Progenitor cell of endocrine pancreas (in vitro differentiated cells): ENCODE data around the gene L3MBTL4. TPM values are rescaled to one million over a fixed set of nuclear protein-coding genes. Genes with fewer than 3 reads are reported as not detected.
"Not testable (repeated sequence)": the region's sequence is repeated elsewhere in the genome, so short reads cannot be mapped to it uniquely, and the experiment has no call there.

Experiments
- DNase-seq: peaks from one replicate; pipeline ENCODE4 v3.0.0; 2021; ENCODE audit warnings: low spot score; ENCODE audit not compliant: unreplicated experiment
- H3K27ac Mint-ChIP-seq: 2 replicates; pipeline ENCODE4 v1.8.0; 2021; ENCODE audit warnings: mild to moderate bottlenecking, moderate library complexity, mixed read lengths
- H3K27me3 Mint-ChIP-seq: 2 replicates; pipeline ENCODE4 v1.8.0; 2021; ENCODE audit warnings: mixed read lengths
- H3K36me3 Mint-ChIP-seq: 2 replicates; pipeline ENCODE4 v1.8.0; 2022; ENCODE audit warnings: mixed read lengths; ENCODE audit not compliant: insufficient read depth
- H3K4me1 Mint-ChIP-seq: 2 replicates; pipeline ENCODE4 v1.8.0; 2021; ENCODE audit warnings: low read depth, mixed read lengths
- H3K4me3 Mint-ChIP-seq: 2 replicates; pipeline ENCODE4 v1.8.0; 2021; ENCODE audit warnings: low read depth, mild to moderate bottlenecking, moderate library complexity, mixed read lengths
- H3K9me3 Mint-ChIP-seq: 2 replicates; pipeline ENCODE4 v1.8.0; 2021; ENCODE audit warnings: low read depth, mixed read lengths
- CTCF ChIP-seq: fragments of 200-600 bp; sonication (generic); IDR thresholded peaks from one replicate; pipeline ENCODE4 v1.5.0; 2021; ENCODE audit warnings: antibody characterized with exemption, mild to moderate bottlenecking; ENCODE audit not compliant: unreplicated experiment
- total RNA-seq: library from RNA; stranded (reverse); gene quantifications from 2 replicates; pipeline ENCODE4 v1.2.1, GENCODE V29; 2021

Gene L3MBTL4
- total RNA-seq, 1 donor from 2014 or later = 8.0 TPM

GRCh38 chr18:6279308-6279707 lies 135.4 kb downstream of the L3MBTL4 start:
- Mint-ChIP-seq H3K9me3 (no peaks in the 10 kb centered on the region), H3K4me1 (peaks cover 7% of the 10 kb centered on the region), H3K27ac (no peak overlapping the region), H3K4me3 (no peak overlapping the region), H3K27me3 (no peaks in the 10 kb centered on the region), H3K36me3 (peaks cover 5% of the 10 kb centered on the region)
- DNase-seq = no peak
- no peak for TF ChIP-seq CTCF

- Mint-ChIP-seq H3K4me3 (no peak overlapping the region), H3K27me3 (peaks cover 19% of the 10 kb centered on the region), H3K27ac (no peak overlapping the region), H3K36me3 (peaks cover 2% of the 10 kb centered on the region), H3K4me1 (no peaks in the 10 kb centered on the region), H3K9me3 (no peaks in the 10 kb centered on the region)
- no peak for TF ChIP-seq CTCF
- no peak for DNase-seq
Observed at GRCh38 chr18:6273423-6273822, 141.3 kb downstream of the L3MBTL4 start.

- not testable (repeated sequence) for H3K36me3 Mint-ChIP-seq, H3K27ac Mint-ChIP-seq, H3K4me3 Mint-ChIP-seq, H3K9me3 Mint-ChIP-seq, H3K4me1 Mint-ChIP-seq, DNase-seq
- peaks cover 19% of the 10 kb centered on the region for H3K27me3 Mint-ChIP-seq
- peak; percentile 22 for TF ChIP-seq CTCF
Observed at GRCh38 chr18:6272144-6272543, 142.6 kb downstream of the L3MBTL4 start.

GRCh38 chr18:6271585-6271984 lies 143.1 kb downstream of the L3MBTL4 start:
- H3K4me3 Mint-ChIP-seq = no peak overlapping the region
- H3K27ac Mint-ChIP-seq = no peak overlapping the region
- H3K27me3 Mint-ChIP-seq = peaks cover 19% of the 10 kb centered on the region
- no peaks in the 10 kb centered on the region for H3K9me3 Mint-ChIP-seq
- DNase-seq = no peak
- peaks cover 2% of the 10 kb centered on the region for H3K36me3 Mint-ChIP-seq
- TF ChIP-seq CTCF = no peak
- H3K4me1 Mint-ChIP-seq = no peaks in the 10 kb centered on the region

- no peak for TF ChIP-seq CTCF
- Mint-ChIP-seq H3K27ac (no peak overlapping the region), H3K27me3 (peaks cover 19% of the 10 kb centered on the region), H3K4me3 (no peak overlapping the region), H3K9me3 (no peaks in the 10 kb centered on the region), H3K4me1 (no peaks in the 10 kb centered on the region), H3K36me3 (peaks cover 2% of the 10 kb centered on the region)
- no peak for DNase-seq
Observed at GRCh38 chr18:6270771-6271216, 143.9 kb downstream of the L3MBTL4 start.
